LNCaP clone FGC (cell line): ENCODE results near the gene RTL1.
A peak's percentile ranks its signal among the peaks of the same experiment; 100 is the strongest.

Experiments
- DNase-seq: peaks from one replicate; pipeline ENCODE4 v3.0.0-alpha.2; 2011; ENCODE audit warnings: low read depth
- H3K4me3 ChIP-seq: 2 replicates; pipeline ENCODE4 v1.5.1; 2011; ENCODE audit warnings: mild to moderate bottlenecking, low read depth, low read length, control low read depth
- CTCF ChIP-seq: IDR thresholded peaks from 2 replicates; pipeline ENCODE4 v1.5.1; 2012; ENCODE audit warnings: mild to moderate bottlenecking; ENCODE audit not compliant: control insufficient read depth, insufficient read depth; ENCODE audit errors: extremely low read depth

The RTL1 gene

GRCh38 chr14:100856056-100856950, 47.2 kb downstream of the RTL1 start:
- DNase-seq = no peak
- H3K4me3 ChIP-seq = no peak overlapping the region
- TF ChIP-seq CTCF = no peak

GRCh38 chr14:100855256-100855930, 48.1 kb downstream of the RTL1 start:
- no peak overlapping the region for H3K4me3 ChIP-seq
- peak; percentile 32; the same call in 1 of the 2 replicates for TF ChIP-seq CTCF
- DNase-seq = no peak

DNA sequence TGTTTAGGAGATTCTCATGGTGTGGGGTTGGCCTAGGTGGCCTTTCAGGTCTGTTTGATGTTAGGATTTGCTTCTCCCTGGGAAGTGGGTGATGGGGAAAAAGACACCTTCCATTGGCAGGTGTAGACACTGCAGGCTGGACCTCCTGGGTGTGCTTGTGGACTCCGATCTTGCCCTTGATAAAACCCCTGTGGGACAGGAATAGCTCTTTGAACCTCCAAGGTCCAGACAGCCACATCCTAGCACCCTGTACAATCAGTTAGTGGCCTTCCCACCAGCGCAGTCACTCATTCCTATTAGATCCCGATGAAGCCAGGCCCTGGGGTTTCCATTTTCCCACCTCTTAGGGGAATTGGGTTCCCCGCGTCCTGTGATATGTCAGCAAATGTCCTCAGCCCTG, 49.1 kb downstream of the RTL1 start:
- H3K4me3 ChIP-seq = no peak overlapping the region
- no peak for DNase-seq
- no peak for TF ChIP-seq CTCF

DNA sequence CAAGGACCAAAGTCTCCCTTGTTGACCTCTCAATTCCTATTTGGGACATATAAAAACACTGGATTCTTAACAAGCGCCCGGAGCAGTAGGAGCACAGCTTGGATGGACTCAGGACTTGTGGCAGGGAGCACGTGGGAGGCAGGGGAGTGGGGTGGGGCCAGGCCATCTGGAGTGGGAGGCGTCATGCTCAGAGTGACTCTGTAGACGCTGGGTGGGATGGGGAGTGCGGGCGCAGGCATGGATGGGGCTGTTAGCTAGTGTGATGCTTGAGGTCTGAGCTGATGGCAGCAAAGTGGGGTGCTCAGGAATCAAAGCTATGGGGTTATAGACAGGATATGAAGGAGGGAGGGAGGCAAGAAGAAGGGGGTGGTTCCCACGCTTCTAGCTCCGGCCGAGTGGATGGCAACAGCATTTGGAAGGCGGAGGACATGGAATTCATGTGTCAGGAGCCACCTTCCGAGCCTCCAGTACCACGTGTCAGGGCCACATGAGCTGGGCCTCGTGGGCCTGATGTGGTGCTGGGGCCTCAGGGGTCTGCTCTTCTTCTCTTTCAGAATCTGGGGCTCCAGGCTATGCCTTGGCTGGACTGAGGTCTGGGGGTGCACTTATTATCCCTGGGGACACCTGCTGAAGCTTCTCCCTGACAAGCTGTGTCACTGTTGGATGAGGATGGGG, 51.4 kb downstream of the RTL1 start:
- DNase-seq = no peak
- no peak for TF ChIP-seq CTCF

GRCh38 chr14:100851586-100851916, 52.0 kb downstream of the RTL1 start:
- no peak for DNase-seq
- no peak for TF ChIP-seq CTCF
- H3K4me3 ChIP-seq = no peak overlapping the region

More for the DNA sequence above, 51.4 kb downstream of the RTL1 start:
- H3K4me3 ChIP-seq = no peak overlapping the region

- no peak overlapping the region for H3K4me3 ChIP-seq
- TF ChIP-seq CTCF = peak; percentile 97
- DNase-seq = peak; percentile 15
Observed at GRCh38 chr14:100850841-100851585, 52.5 kb downstream of the RTL1 start.
